K562 (cell line): ENCODE data around the gene ADCY4. TPM values are rescaled to one million over a fixed set of nuclear protein-coding genes. Genes with fewer than 3 reads are reported as not detected.
A peak's percentile ranks its signal among the peaks of the same experiment; 100 is the strongest.

Source experiments
- ATAC-seq: fragments of 200-7000 bp; cut with Tn5 transposase; 3 replicates; pipeline ENCODE4 v1.9.1; 2020; ENCODE audit warnings: moderate library complexity
- BruUV-seq: library from RNA; stranded (reverse); fragments of 400-500 nt; replicated peaks from 2 replicates; lab custom pipeline; 2021; lab: Mats Ljungman, UMichigan
- CTCF ChIA-PET: fragments of 300-600 bp; formaldehyde crosslinking; extraction: SDS; loops from one replicate; lab custom pipeline; 2021; ENCODE audit warnings: low intra/inter-chr PET ratio; lab: Yijun Ruan, JAX
- POLR2A ChIA-PET: fragments of 300-600, 350-650 bp; sonication (Branson Sonifier 250); formaldehyde crosslinking; extraction: SDS; loops from one replicate; lab custom pipeline; 2021; ENCODE audit warnings: antibody characterized with exemption, inconsistent platforms; lab: Yijun Ruan, JAX
- DNase-seq, 4 experiments: peaks; one replicate each; pipeline versions ENCODE4 v3.0.0 to v3.0.0-alpha.2; 2011 to 2018; ENCODE audit warnings: low spot score in 3 of 4, mixed read lengths in 3 of 4; ENCODE audit errors: extremely low read depth in 1 of 4
- FAIRE-seq: peaks from 2 replicates; lab custom pipeline; 2011; peaks lifted over from hg19 to GRCh38; lab: Jason Lieb, UNC
- H2AFZ ChIP-seq: 2 replicates; pipeline ENCODE4 v1.6.0; 2011; ENCODE audit warnings: low read depth, low read length, control low read depth, inconsistent platforms
- H3K27ac ChIP-seq: fragments of 200-600 bp; 3 replicates; pipeline ENCODE4 v1.8.0; 2011; ENCODE audit warnings: low read depth, mild to moderate bottlenecking, control low read depth, inconsistent platforms, low read length, moderate library complexity, mixed read lengths; ENCODE audit errors: extremely low read depth
- H3K27me3 ChIP-seq, 2 experiments: fragments of 300-600 bp in 1 of 2; 2 replicates in 1 of 2; 3 replicates in 1 of 2; pipeline versions ENCODE4 v1.6.0 to v1.8.0; 2011; ENCODE audit warnings: inconsistent platforms in 2 of 2, low read length in 2 of 2, mild to moderate bottlenecking in 1 of 2, mixed read lengths in 1 of 2, moderate library complexity in 1 of 2; ENCODE audit not compliant: control insufficient read depth in 2 of 2, insufficient read depth in 2 of 2
- H3K36me3 ChIP-seq: fragments of 300-600 bp; 3 replicates; pipeline ENCODE4 v1.8.0; 2011; ENCODE audit warnings: mild to moderate bottlenecking, low read length, inconsistent platforms; ENCODE audit not compliant: control insufficient read depth, insufficient read depth
- H3K4me1 ChIP-seq, 2 experiments: fragments of 200-600 bp in 1 of 2; replicated peaks in 1 of 2; 2 replicates in 1 of 2; 3 replicates in 1 of 2; pipeline versions ENCODE4 v1.5.1 to v1.8.0; 2011; ENCODE audit warnings: inconsistent platforms in 2 of 2, low read length in 2 of 2, mild to moderate bottlenecking in 1 of 2, mixed read lengths in 1 of 2, moderate library complexity in 1 of 2; ENCODE audit not compliant: control insufficient read depth in 2 of 2, insufficient read depth in 2 of 2
- H3K4me2 ChIP-seq: 2 replicates; pipeline ENCODE4 v1.6.1; 2011; ENCODE audit warnings: low read length, control low read depth, inconsistent platforms, mixed read lengths; ENCODE audit not compliant: insufficient read depth
- H3K4me3 ChIP-seq: fragments of 200-600 bp; sonication (generic), shearing (Covaris generic); 2 replicates; pipeline ENCODE4 v1.5.1; 2016; ENCODE audit warnings: control low read depth, inconsistent platforms
- H3K79me2 ChIP-seq: fragments of 200-600 bp; 3 replicates; pipeline ENCODE4 v1.8.0; 2011; ENCODE audit warnings: low read length, inconsistent platforms; ENCODE audit not compliant: control insufficient read depth, insufficient read depth
- H3K9ac ChIP-seq, 2 experiments: 2 replicates each; pipeline versions ENCODE4 v1.6.0 to v1.6.1; 2011; ENCODE audit warnings: low read depth in 2 of 2, low read length in 2 of 2, control low read depth in 1 of 2, inconsistent platforms in 1 of 2, mild to moderate bottlenecking in 1 of 2, mixed read lengths in 1 of 2; ENCODE audit not compliant: insufficient read depth in 1 of 2
- H3K9me1 ChIP-seq: one replicate; pipeline ENCODE4 v1.6.0; 2011; ENCODE audit warnings: inconsistent platforms, mild to moderate bottlenecking, low read length, moderate library complexity; ENCODE audit not compliant: control insufficient read depth, insufficient read depth
- H3K9me3 ChIP-seq: replicated peaks from 2 replicates; pipeline ENCODE4 v1.5.1; 2011; ENCODE audit warnings: low read depth, low read length, inconsistent platforms; ENCODE audit not compliant: control insufficient read depth, insufficient read depth
- H4K20me1 ChIP-seq: replicated peaks from 2 replicates; pipeline ENCODE4 v1.6.1; 2011; ENCODE audit warnings: low read length, inconsistent platforms, mixed read lengths; ENCODE audit not compliant: control insufficient read depth, insufficient read depth
- CREB5 ChIP-seq: fragments of 250-450 bp; sonication (Bioruptor Pico); IDR thresholded peaks from 2 replicates; pipeline ENCODE4 v1.5.0; 2020; ENCODE audit warnings: mild to moderate bottlenecking
- CTCF ChIP-seq, 3 experiments: IDR thresholded peaks in 2 of 3; conservative IDR thresholded peaks in 1 of 3; 2 replicates each; pipeline ENCODE4 v1.5.1; 2011 to 2012; ENCODE audit warnings: low read length in 3 of 3, mild to moderate bottlenecking in 3 of 3, control low read depth in 2 of 3, improper control_type of control experiment in 1 of 3, inconsistent platforms in 1 of 3, low read depth in 1 of 3, mixed read lengths in 1 of 3, moderate library complexity in 1 of 3; ENCODE audit not compliant: insufficient read depth in 2 of 3
- DIDO1 ChIP-seq: fragments of 450-650 bp; IDR thresholded peaks from 2 replicates; pipeline ENCODE4 v1.6.1; 2016; ENCODE audit warnings: low read depth, missing biosample characterization, missing genetic modification characterization
- KAT8 ChIP-seq: fragments of 450-650 bp; IDR thresholded peaks from 2 replicates; pipeline ENCODE4 v1.6.1; 2016; ENCODE audit warnings: low read depth, mild to moderate bottlenecking
- MAFK ChIP-seq: IDR thresholded peaks from 2 replicates; pipeline ENCODE4 v1.6.1; 2011; ENCODE audit warnings: low read length, improper control_type of control experiment
- NFATC3 ChIP-seq: fragments of 450-650 bp; IDR thresholded peaks from 2 replicates; pipeline ENCODE4 v1.6.1; 2017; ENCODE audit warnings: mild to moderate bottlenecking
- NFXL1 ChIP-seq: fragments of 450-650 bp; formaldehyde crosslinking; IDR thresholded peaks from 2 replicates; pipeline ENCODE4 v1.4.0; 2021; ENCODE audit warnings: mild to moderate bottlenecking
- PCBP2 ChIP-seq: fragments of 200-400 bp; formaldehyde crosslinking; IDR thresholded peaks from 2 replicates; pipeline ENCODE4 v1.6.1; 2018; ENCODE audit warnings: low read length, low read depth, mild to moderate bottlenecking, moderate library complexity; ENCODE audit not compliant: poor library complexity, severe bottlenecking
- SMAD2 ChIP-seq: fragments of 150-350 bp; IDR thresholded peaks from 2 replicates; pipeline ENCODE4 v1.6.1; 2014; ENCODE audit warnings: low read depth, mild to moderate bottlenecking, low read length
- TBL1XR1 ChIP-seq, 2 experiments: IDR thresholded peaks; 2 replicates each; pipeline ENCODE4 v1.6.1; 2012; ENCODE audit warnings: improper control_type of control experiment in 2 of 2, low read length in 2 of 2, mild to moderate bottlenecking in 1 of 2
- ZBTB33 ChIP-seq: sonication (generic); formaldehyde crosslinking; IDR thresholded peaks from 2 replicates; pipeline ENCODE4 v1.8.1; 2023; ENCODE audit warnings: mild to moderate bottlenecking, missing genetic modification reagents
- ZNF146 ChIP-seq: IDR thresholded peaks from one replicate; pipeline ENCODE4 v1.6.1; 2018; ENCODE audit warnings: missing compliant biosample characterization; ENCODE audit not compliant: unreplicated experiment
- ZNF668 ChIP-seq: fragments of 250-450 bp; sonication (Bioruptor Pico); IDR thresholded peaks from 2 replicates; pipeline ENCODE4 v1.8.0; 2022; ENCODE audit warnings: mild to moderate bottlenecking, inconsistent platforms
- WGBS: fragments of 100-300 bp; shearing (Covaris generic); methylation state at CpG from one replicate; pipeline ENCODE4 v1.1.6; 2016; ENCODE audit warnings: low coverage, mixed read lengths; ENCODE audit not compliant: insufficient coverage; ENCODE audit errors: missing lambda C conversion rate; 5-methylcytosine and 5-hydroxymethylcytosine counted together
- in situ Hi-C: fragments of 300-500 bp; cut with MboI; formaldehyde crosslinking; loops from 4 replicates; pipeline ENCODE4 v1.15.0; 2018; ENCODE audit warnings: inconsistent platforms, mixed read lengths
- intact Hi-C: fragments of 100-400 bp; cut with micrococcal nuclease; formaldehyde crosslinking; loops from 2 replicates; pipeline ENCODE4 v1.14.2; 2022
- polyA plus RNA-seq, 8 experiments: library from polyadenylated mRNA; depleted of rRNA in 4 of 8; stranded (reverse) in 5 of 8; unstranded in 3 of 8; fragments of >200 nt; fragmentation: Nextera tagmentation in 2 of 8; fragmentation: Illumina TruSeq in 1 of 8; extraction: Ambion mirVana in 2 of 8; extraction: Trizol in 1 of 8; gene quantifications; 2 replicates each; pipeline versions ENCODE4 v1.2.1 to v1.2.3, GENCODE V29; 2011 to 2014; ENCODE audit warnings: inconsistent platforms in 1 of 8, missing spikeins in 1 of 8
- total RNA-seq, 7 experiments: library from RNA; depleted of rRNA in 6 of 7; stranded (reverse); fragments of >200 nt in 6 of 7; fragmentation: Illumina TruSeq in 2 of 7; extraction: Trizol in 2 of 7; gene quantifications; 2 replicates each; pipeline versions ENCODE4 v1.2.1 to v1.2.3, GENCODE V29; 2011 to 2021; ENCODE audit warnings: low replicate concordance in 1 of 7

Gene ADCY4
- total and polyA plus RNA-seq, 9 of the 15 experiments (the other 6 are each of a cell fraction or from before 2014, with no cell fraction given), result 0.04 to 0.31 (median 0.15) TPM; not detected in 2

GRCh38 chr14:24365600-24366412 lies 30.9 kb upstream of the ADCY4 start:
- TF ChIP-seq DIDO1, result no peak
- no peak for TF ChIP-seq ZNF668 (CRISPR knock-in tag)
- no peak for TF ChIP-seq NFXL1 (CRISPR knock-in tag)
- no peak for TF ChIP-seq TBL1XR1 (IDR thresholded peaks at IDR 0.05; ENCODE audit: low read length in 2 of 2)
- no peak for TF ChIP-seq NFATC3
- no peak for TF ChIP-seq CREB5 (CRISPR knock-in tag)
- TF ChIP-seq ZBTB33 (CRISPR knock-in tag), result peak; percentile 96
- TF ChIP-seq CTCF (IDR thresholded peaks at IDR 0.05 in 2 of 3, conservative IDR thresholded peaks at IDR 0.05 in 1 of 3; ENCODE audit: insufficient read depth in 2 of 3, low read depth in 1 of 3, low read length in 3 of 3), result peak in 2 of 3 experiments; percentile 16 to 40; a peak in 4 of 6 replicates
- TF ChIP-seq MAFK, result no peak
- no peak for TF ChIP-seq SMAD2
- no peak for TF ChIP-seq KAT8
- no peak for TF ChIP-seq ZNF146 (CRISPR knock-in tag)
- no peak for TF ChIP-seq PCBP2
- ChIA-PET CTCF (no interaction called here), POLR2A (interaction anchor here (0.6 to 1.2 kb wide), 3 partner anchors 11 to 26 kb away, joined by 3 to 4 read pairs (median 4); partner anchors contain the start of gene RIPK3)
- Histone ChIP-seq H4K20me1 (no peaks in the 10 kb centered on the region), H3K9me1 (no peaks in the 10 kb centered on the region), H3K9me3 (no peaks in the 10 kb centered on the region), H3K4me1 (peaks cover 12 to 45% of the 10 kb centered on the region in 2 experiments; a peak in 4 of 5 replicates), H3K27me3 (no peaks in the 10 kb centered on the region), H2AFZ (peak overlapping the region; percentile 61), H3K9ac (0 out of 4 replicates have a peak overlapping the region, but pooled peaks of 1 of the 2 experiments have one; percentile 55), H3K36me3 (no peaks in the 10 kb centered on the region), H3K4me3 (0 out of 2 replicates have a peak overlapping the region, but pooled peaks have one; percentile 43), H3K27ac (peak overlapping the region; percentile 69; the same call in 1 of the 3 replicates), H3K79me2 (no peaks in the 10 kb centered on the region), H3K4me2 (peak overlapping the region; percentile 58)
- ATAC-seq (no peak), FAIRE-seq (no peak), DNase-seq (peak in 1 of 4 experiments; percentile 33)
- TSS peak; percentile 76 for BruUV-seq
- WGBS, result 81% methylated on average over 5 of the region's 28 CpGs
- intact Hi-C loops (loop anchor here (5.0 kb wide), 1 partner anchor 34 kb away; no protein-coding TSS in a partner anchor), in situ Hi-C loops (no loop called here)
